GM19438 (cell line): Measurements from ENCODE around the gene PLEKHM3.

ENCODE experiments used
- ATAC-seq: cut with Tn5 transposase; IDR thresholded peaks from one replicate; pipeline ENCODE4 v1.9.1; 2021; ENCODE audit warnings: low read depth; ENCODE audit not compliant: unreplicated experiment

The PLEKHM3 gene

GRCh38 chr2:207896525-207897285, 128.6 kb downstream of the PLEKHM3 start:
- ATAC-seq, result no peak

- ATAC-seq, result no peak
Measured at GRCh38 chr2:207895274-207895860, 130.0 kb downstream of the PLEKHM3 start.

- no peak for ATAC-seq
Measured at GRCh38 chr2:207892716-207893402, 132.5 kb downstream of the PLEKHM3 start.

GRCh38 chr2:207891086-207891844, 134.1 kb downstream of the PLEKHM3 start:
- no peak for ATAC-seq

- no peak for ATAC-seq
Measured at GRCh38 chr2:207887500-207887899, 137.8 kb downstream of the PLEKHM3 start.

GRCh38 chr2:207885010-207885409, 140.3 kb downstream of the PLEKHM3 start:
- ATAC-seq, result no peak

- no peak for ATAC-seq
Measured at GRCh38 chr2:207884127-207884526, 141.2 kb downstream of the PLEKHM3 start.

GRCh38 chr2:207883002-207883780, 142.1 kb downstream of the PLEKHM3 start:
- peak; percentile 58 for ATAC-seq

GRCh38 chr2:207881902-207882301, 143.4 kb downstream of the PLEKHM3 start:
- ATAC-seq, result no peak

GRCh38 chr2:207879536-207879935, 145.8 kb downstream of the PLEKHM3 start:
- ATAC-seq, result no peak

- no peak for ATAC-seq
Measured at GRCh38 chr2:207876842-207877535, 148.3 kb downstream of the PLEKHM3 start.

GRCh38 chr2:207875473-207876212, 149.7 kb downstream of the PLEKHM3 start:
- ATAC-seq, result no peak

- peak; percentile 59 for ATAC-seq
Measured at GRCh38 chr2:207873794-207874193, 151.5 kb downstream of the PLEKHM3 start.

GRCh38 chr2:207871911-207872310, 153.4 kb downstream of the PLEKHM3 start:
- no peak for ATAC-seq

- no peak for ATAC-seq
Measured at GRCh38 chr2:207871506-207871905, 153.8 kb downstream of the PLEKHM3 start.

GRCh38 chr2:207870814-207871213, 154.5 kb downstream of the PLEKHM3 start:
- ATAC-seq, result no peak

- ATAC-seq, result peak; percentile 56
Measured at GRCh38 chr2:207869784-207870778, 155.2 kb downstream of the PLEKHM3 start.
